HepG2 (cell line): ENCODE results near the gene DPP7. TPM values are rescaled to one million over a fixed set of nuclear protein-coding genes. Genes with fewer than 3 reads are reported as not detected.
A peak's percentile ranks its signal among the peaks of the same experiment; 100 is the strongest.

Experiments used
- ATAC-seq: fragments of 200-7000 bp; cut with Tn5 transposase; 3 replicates; pipeline ENCODE4 v1.9.1; 2020; ENCODE audit warnings: mild to moderate bottlenecking, moderate library complexity
- BruUV-seq: library from RNA; stranded (reverse); fragments of 400-500 nt; replicated peaks from 2 replicates; lab custom pipeline; 2021; lab: Mats Ljungman, UMichigan
- CTCF ChIA-PET: fragments of 300-600 bp; formaldehyde crosslinking; extraction: SDS; loops from one replicate; lab custom pipeline; 2021; ENCODE audit warnings: low total read pairs, inconsistent platforms, low intra/inter-chr PET ratio; lab: Yijun Ruan, JAX
- POLR2A ChIA-PET: fragments of 350-600 bp; sonication (Branson Sonifier 250); formaldehyde crosslinking; loops from one replicate; lab custom pipeline; 2020; ENCODE audit warnings: antibody characterized with exemption, inconsistent platforms; lab: Yijun Ruan, JAX
- DNase-seq: peaks from one replicate; pipeline ENCODE4 v3.0.0-alpha.2; 2015; ENCODE audit warnings: low spot score
- FAIRE-seq: peaks from 3 replicates; lab custom pipeline; 2011; peaks lifted over from hg19 to GRCh38; lab: Jason Lieb, UNC
- H2AFZ ChIP-seq: one replicate; pipeline ENCODE4 v1.6.1; 2011; ENCODE audit warnings: low read length, inconsistent platforms
- H3K27ac ChIP-seq: fragments of 300-600 bp; 3 replicates; pipeline ENCODE4 v1.8.0; 2011; ENCODE audit warnings: mixed run types, mild to moderate bottlenecking, mixed read lengths, low read length, inconsistent platforms; ENCODE audit not compliant: insufficient read depth; ENCODE audit errors: extremely low read length
- H3K27me3 ChIP-seq, 2 experiments: fragments of 200-600 bp in 1 of 2; 2 replicates in 1 of 2; 3 replicates in 1 of 2; pipeline versions ENCODE4 v1.6.0 to v1.8.0; 2011; ENCODE audit warnings: low read length in 2 of 2, mild to moderate bottlenecking in 2 of 2, moderate library complexity in 2 of 2, inconsistent platforms in 1 of 2; ENCODE audit not compliant: insufficient read depth in 2 of 2, control insufficient read depth in 1 of 2
- H3K36me3 ChIP-seq, 2 experiments: fragments of 200-600 bp in 1 of 2; replicated peaks in 1 of 2; 2 replicates in 1 of 2; 3 replicates in 1 of 2; pipeline versions ENCODE4 v1.5.1 to v1.8.0; 2011; ENCODE audit warnings: low read length in 2 of 2, inconsistent platforms in 1 of 2; ENCODE audit not compliant: insufficient read depth in 2 of 2, control insufficient read depth in 1 of 2
- H3K4me1 ChIP-seq: 2 replicates; pipeline ENCODE4 v1.5.1; 2012; ENCODE audit warnings: low read length, inconsistent platforms; ENCODE audit not compliant: insufficient read depth
- H3K4me2 ChIP-seq: 2 replicates; pipeline ENCODE4 v1.6.0; 2011; ENCODE audit warnings: low read depth, low read length, inconsistent platforms
- H3K4me3 ChIP-seq, 3 experiments: fragments of 200-600 bp in 1 of 3; sonication (generic), shearing (Covaris generic) in 1 of 3; replicated peaks in 1 of 3; 2 replicates each; pipeline ENCODE4 v1.5.1; 2011 to 2016; ENCODE audit warnings: low read length in 3 of 3, inconsistent platforms in 2 of 3, low read depth in 2 of 3, mild to moderate bottlenecking in 2 of 3, control low read depth in 1 of 3, mixed read lengths in 1 of 3; ENCODE audit not compliant: insufficient read depth in 1 of 3
- H3K79me2 ChIP-seq: one replicate; pipeline ENCODE4 v1.6.1; 2011; ENCODE audit warnings: low read length, inconsistent platforms; ENCODE audit not compliant: insufficient read depth
- H3K9ac ChIP-seq: 2 replicates; pipeline ENCODE4 v1.6.0; 2011; ENCODE audit warnings: mild to moderate bottlenecking, low read depth, low read length, inconsistent platforms; ENCODE audit not compliant: insufficient read depth
- H3K9me3 ChIP-seq: 2 replicates; pipeline ENCODE4 v1.5.1; 2012; ENCODE audit warnings: mild to moderate bottlenecking, low read length
- H4K20me1 ChIP-seq: 2 replicates; pipeline ENCODE4 v1.6.0; 2011; ENCODE audit warnings: inconsistent platforms, mild to moderate bottlenecking, low read length, moderate library complexity; ENCODE audit not compliant: insufficient read depth
- AGO2 ChIP-seq: fragments of 200-400 bp; formaldehyde crosslinking; optimal IDR thresholded peaks from 2 replicates; pipeline ENCODE3; 2017; ENCODE audit warnings: mild to moderate bottlenecking, low read depth, low read length, moderate library complexity
- FOXP1 ChIP-seq, 2 experiments: fragments of 450-650 bp in 1 of 2; IDR thresholded peaks; 2 replicates each; pipeline ENCODE4 v1.6.1; 2017 to 2018; ENCODE audit warnings: antibody characterized with exemption in 1 of 2
- IKZF4 ChIP-seq: sonication (generic); formaldehyde crosslinking; IDR thresholded peaks from 2 replicates; pipeline ENCODE4 v1.5.1; 2020; ENCODE audit warnings: borderline replicate concordance, mild to moderate bottlenecking, low read depth, missing genetic modification reagents; ENCODE audit errors: not compliant biosample characterization
- RARG ChIP-seq: sonication (generic); formaldehyde crosslinking; IDR thresholded peaks from 2 replicates; pipeline ENCODE4 v1.4.0; 2020; ENCODE audit warnings: low read depth, mild to moderate bottlenecking, missing genetic modification reagents
- RBFOX2 ChIP-seq: fragments of 200-400 bp; formaldehyde crosslinking; IDR thresholded peaks from 2 replicates; pipeline ENCODE4 v1.6.1; 2017; ENCODE audit warnings: low read depth, mild to moderate bottlenecking, low read length
- SATB2 ChIP-seq: sonication (generic); formaldehyde crosslinking; IDR thresholded peaks from 2 replicates; pipeline ENCODE4 v1.5.0; 2020; ENCODE audit warnings: missing genetic modification reagents
- ZBTB4 ChIP-seq: sonication (generic); formaldehyde crosslinking; IDR thresholded peaks from 2 replicates; pipeline ENCODE4 v1.4.0; 2020; ENCODE audit warnings: missing genetic modification reagents, mild to moderate bottlenecking, borderline replicate concordance
- ZBTB42 ChIP-seq: sonication (generic); formaldehyde crosslinking; IDR thresholded peaks from 2 replicates; pipeline ENCODE4 v1.5.0; 2020; ENCODE audit warnings: mild to moderate bottlenecking, missing genetic modification reagents
- ZBTB7A ChIP-seq: sonication (generic); formaldehyde crosslinking; IDR thresholded peaks from 2 replicates; pipeline ENCODE4 v1.8.0; 2022; ENCODE audit warnings: mild to moderate bottlenecking, missing genetic modification reagents
- ZFY ChIP-seq: sonication (generic); formaldehyde crosslinking; IDR thresholded peaks from 2 replicates; pipeline ENCODE4 v1.4.0; 2020; ENCODE audit warnings: missing genetic modification reagents
- ZMAT5 ChIP-seq: sonication (generic); formaldehyde crosslinking; IDR thresholded peaks from 2 replicates; pipeline ENCODE4 v1.5.0; 2020; ENCODE audit warnings: mild to moderate bottlenecking, low read depth, missing genetic modification reagents, borderline replicate concordance
- ZNF547 ChIP-seq: sonication (generic); formaldehyde crosslinking; IDR thresholded peaks from 2 replicates; pipeline ENCODE4 v1.5.1; 2020; ENCODE audit warnings: mild to moderate bottlenecking, missing genetic modification reagents
- ZNF552 ChIP-seq: sonication (generic); formaldehyde crosslinking; IDR thresholded peaks from 2 replicates; pipeline ENCODE4 v1.9.0; 2022; ENCODE audit warnings: missing genetic modification reagents, mild to moderate bottlenecking, borderline replicate concordance
- ZNF776 ChIP-seq: sonication (generic); formaldehyde crosslinking; IDR thresholded peaks from 2 replicates; pipeline ENCODE4 v1.4.0; 2020; ENCODE audit warnings: mild to moderate bottlenecking, missing genetic modification reagents
- ZNF816 ChIP-seq: sonication (generic); formaldehyde crosslinking; IDR thresholded peaks from 2 replicates; pipeline ENCODE4 v1.8.0; 2022; ENCODE audit warnings: missing genetic modification reagents, mild to moderate bottlenecking, borderline replicate concordance
- WGBS: methylation state at CpG from one replicate; pipeline ENCODE4 v1.1.6; 2017; ENCODE audit warnings: low lambda C conversion rate; 5-methylcytosine and 5-hydroxymethylcytosine counted together
- in situ Hi-C: cut with HindIII; loops from 2 replicates; pipeline ENCODE4 v1.10.0; 2017; ENCODE audit warnings: low pct_unique_long_range_greater_than_20kb; ENCODE audit not compliant: extremely low pct_ligation_motif_present
- intact Hi-C: fragments of 100-400 bp; cut with micrococcal nuclease; formaldehyde crosslinking; loops from one replicate; pipeline ENCODE4 v1.10.0; 2022; ENCODE audit not compliant: unreplicated experiment
- polyA plus RNA-seq, 8 experiments: library from polyadenylated mRNA; depleted of rRNA in 3 of 8; stranded (reverse) in 7 of 8; unstranded in 1 of 8; fragments of >200 nt; fragmentation: Illumina TruSeq in 4 of 8; extraction: Trizol in 4 of 8; gene quantifications; 2 replicates each; pipeline versions ENCODE4 v1.2.1 to v1.2.3, GENCODE V29; 2011 to 2016; ENCODE audit warnings: low read depth in 4 of 8, missing spikeins in 1 of 8, mixed read lengths in 1 of 8; ENCODE audit not compliant: insufficient read depth in 1 of 8
- total RNA-seq, 5 experiments: library from RNA; depleted of rRNA; stranded (reverse); fragments of >200 nt; fragmentation: Illumina TruSeq; extraction: Trizol; gene quantifications; 2 replicates each; pipeline ENCODE4 v1.2.3, GENCODE V29; 2016; ENCODE audit warnings: low read depth in 1 of 5

The DPP7 gene
- total and polyA plus RNA-seq, 2 of the 13 experiments (the other 11 are each of a cell fraction or from before 2014, with no cell fraction given), result 1.2 to 4.5 TPM

GRCh38 chr9:137063311-137064026, 51.1 kb downstream of the DPP7 start:
- no peak overlapping the region for H3K4me3 ChIP-seq
- ATAC-seq (no peak), FAIRE-seq (no peak), DNase-seq (no peak)
- no peak overlapping the region for H3K9ac ChIP-seq
- intact Hi-C loops (no loop called here), in situ Hi-C loops (no loop called here)
- no peak overlapping the region for H2AFZ ChIP-seq
- ChIA-PET POLR2A (interaction anchor here (1.0 to 1.1 kb wide), 3 partner anchors 8 to 23 kb away, joined by 3 to 15 read pairs (median 6); partner anchors contain the start of genes ENTPD2 and MAN1B1), CTCF (interaction anchor here (1.0 to 1.3 kb wide), 3 partner anchors 10 to 17 kb away, joined by 3 to 16 read pairs (median 11); partner anchors contain the start of genes ENTPD2 and NPDC1)
- H3K9me3 ChIP-seq, result no peaks in the 10 kb centered on the region
- H3K27ac ChIP-seq, result no peak overlapping the region
- 96% methylated on average over 9 of the region's 26 CpGs for WGBS
- no peaks in the 10 kb centered on the region for H3K27me3 ChIP-seq
- H3K4me1 ChIP-seq, result peaks cover 25% of the 10 kb centered on the region
- H4K20me1 ChIP-seq, result 0 out of 2 replicates have a peak, but pooled peaks cover 3% of the 10 kb centered on the region
- H3K4me2 ChIP-seq, result no peak overlapping the region
- H3K79me2 ChIP-seq, result peaks cover under 1% of the 10 kb centered on the region
- BruUV-seq, result no TSS peak
- H3K36me3 ChIP-seq, result peaks cover 3 to 16% of the 10 kb centered on the region in 2 experiments; a peak in 2 of 5 replicates
- 0 out of 2 replicates have a peak, but pooled peaks have one; percentile 63 for TF ChIP-seq ZBTB42 (CRISPR knock-in tag)
- no peak for TF ChIP-seq RARG
- no peak for TF ChIP-seq ZBTB4
- no peak for TF ChIP-seq ZMAT5
- TF ChIP-seq ZNF547, result 0 out of 2 replicates have a peak, but pooled peaks have one; percentile 3
- TF ChIP-seq SATB2 (CRISPR knock-in tag), result no peak
- TF ChIP-seq ZNF776 (CRISPR knock-in tag), result 0 out of 2 replicates have a peak, but pooled peaks have one; percentile 1
- TF ChIP-seq ZNF552 (CRISPR knock-in tag), result no peak
- TF ChIP-seq FOXP1 (IDR thresholded peaks at IDR 0.05), result no peak
- TF ChIP-seq FOXP1 (CRISPR knock-in tag; IDR thresholded peaks at IDR 0.05), result no peak
- TF ChIP-seq ZNF816 (CRISPR knock-in tag), result no peak
- peak; percentile 32 for TF ChIP-seq AGO2
- TF ChIP-seq ZFY (CRISPR knock-in tag), result no peak
- no peak for TF ChIP-seq ZBTB7A
- peak; percentile 47; the same call in 1 of the 2 replicates for TF ChIP-seq RBFOX2
- TF ChIP-seq IKZF4 (CRISPR knock-in tag), result no peak
